ENCODE measurements around the gene GPC6.

The GPC6 gene

DNA sequence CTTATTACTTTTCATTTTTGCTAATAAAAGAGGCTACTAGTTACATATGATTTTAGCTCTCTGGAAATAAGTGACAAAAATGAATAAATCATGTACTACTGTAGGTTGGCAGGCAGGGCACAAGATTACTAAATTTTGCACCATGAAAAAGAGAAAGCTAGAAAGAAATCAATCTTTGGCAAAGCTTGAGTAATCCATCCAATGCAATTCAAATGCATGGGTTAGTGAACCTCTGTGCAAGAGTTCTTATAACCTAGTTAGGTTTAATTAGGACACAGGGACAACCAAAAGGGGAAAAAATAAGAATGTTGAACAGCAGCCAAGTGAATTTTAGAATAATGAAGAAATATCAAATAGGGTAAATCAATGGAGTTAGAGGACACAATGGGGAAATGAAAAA lies 947.4 kb downstream of the GPC6 start:
- Histone ChIP-seq H3K9me3 (ENCODE audit: severe bottlenecking) (no peaks in the 10 kb centered on the region), H3K27me3 (ENCODE audit: insufficient read depth, low read depth, severe bottlenecking) (no peaks in the 10 kb centered on the region), H3K36me3 (peaks cover 7% of the 10 kb centered on the region), H3K4me3 (ENCODE audit: low read depth, low read length) (no peak overlapping the region), H3K27ac (no peak overlapping the region)
- no peak for DNase-seq
- TF ChIP-seq, protein P1, sequence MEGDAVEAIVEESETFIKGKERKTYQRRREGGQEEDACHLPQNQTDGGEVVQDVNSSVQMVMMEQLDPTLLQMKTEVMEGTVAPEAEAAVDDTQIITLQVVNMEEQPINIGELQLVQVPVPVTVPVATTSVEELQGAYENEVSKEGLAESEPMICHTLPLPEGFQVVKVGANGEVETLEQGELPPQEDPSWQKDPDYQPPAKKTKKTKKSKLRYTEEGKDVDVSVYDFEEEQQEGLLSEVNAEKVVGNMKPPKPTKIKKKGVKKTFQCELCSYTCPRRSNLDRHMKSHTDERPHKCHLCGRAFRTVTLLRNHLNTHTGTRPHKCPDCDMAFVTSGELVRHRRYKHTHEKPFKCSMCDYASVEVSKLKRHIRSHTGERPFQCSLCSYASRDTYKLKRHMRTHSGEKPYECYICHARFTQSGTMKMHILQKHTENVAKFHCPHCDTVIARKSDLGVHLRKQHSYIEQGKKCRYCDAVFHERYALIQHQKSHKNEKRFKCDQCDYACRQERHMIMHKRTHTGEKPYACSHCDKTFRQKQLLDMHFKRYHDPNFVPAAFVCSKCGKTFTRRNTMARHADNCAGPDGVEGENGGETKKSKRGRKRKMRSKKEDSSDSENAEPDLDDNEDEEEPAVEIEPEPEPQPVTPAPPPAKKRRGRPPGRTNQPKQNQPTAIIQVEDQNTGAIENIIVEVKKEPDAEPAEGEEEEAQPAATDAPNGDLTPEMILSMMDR (IDR thresholded peaks at IDR 0.05; ENCODE audit: low read depth, low read length): no peak

DNA sequence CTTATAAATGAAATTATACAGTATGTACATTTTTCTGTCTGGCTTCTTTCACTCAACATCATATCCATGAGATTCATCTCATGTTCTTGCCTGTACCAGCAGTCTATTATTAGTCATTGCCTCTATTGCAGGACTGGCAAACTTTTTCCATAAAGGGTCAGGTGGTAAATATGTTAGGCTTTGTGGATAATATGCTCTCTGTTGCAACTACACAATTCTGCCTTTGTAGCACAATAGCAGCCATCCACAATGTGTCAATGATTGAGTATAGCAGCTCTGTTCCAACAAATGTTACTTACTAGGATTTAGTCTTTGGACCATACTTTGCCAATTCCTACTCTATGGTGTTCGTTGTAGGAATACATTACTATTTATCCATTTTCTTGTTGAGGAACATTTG lies 948.5 kb downstream of the GPC6 start:
- Histone ChIP-seq H3K4me3 (ENCODE audit: low read depth, low read length) (no peak overlapping the region), H3K27me3 (ENCODE audit: insufficient read depth, low read depth, severe bottlenecking) (no peaks in the 10 kb centered on the region), H3K36me3 (peaks cover 7% of the 10 kb centered on the region), H3K9me3 (ENCODE audit: severe bottlenecking) (no peaks in the 10 kb centered on the region), H3K27ac (no peak overlapping the region)
- TF ChIP-seq, protein P1 (IDR thresholded peaks at IDR 0.05; ENCODE audit: low read depth, low read length): no peak
- no peak for DNase-seq

DNA sequence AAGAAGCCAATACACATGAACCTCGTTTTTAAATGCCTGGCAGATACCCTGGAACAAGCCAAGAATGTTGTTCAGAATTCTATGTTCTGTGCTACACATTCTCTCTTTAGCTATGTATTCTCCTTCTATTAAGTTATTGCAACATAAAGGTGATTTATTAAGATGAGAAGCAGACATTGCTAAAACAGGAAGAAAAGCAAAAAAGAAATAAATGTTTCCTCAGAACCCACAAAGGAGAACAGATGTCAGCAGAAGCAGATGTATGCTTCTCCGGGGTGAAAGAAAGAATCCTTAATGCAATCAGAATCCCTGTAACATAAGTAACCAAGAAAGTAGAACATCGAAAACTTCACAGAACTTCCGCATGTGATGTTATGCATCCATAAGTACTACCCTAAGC lies 950.0 kb downstream of the GPC6 start:
- H3K27ac ChIP-seq: no peak overlapping the region
- TF ChIP-seq, protein P1 (IDR thresholded peaks at IDR 0.05; ENCODE audit: low read depth, low read length): no peak
- H3K4me3 ChIP-seq (ENCODE audit: low read depth, low read length): no peak overlapping the region
- no peaks in the 10 kb centered on the region for H3K27me3 ChIP-seq (ENCODE audit: insufficient read depth, low read depth, severe bottlenecking)
- no peaks in the 10 kb centered on the region for H3K9me3 ChIP-seq (ENCODE audit: severe bottlenecking)
- H3K36me3 ChIP-seq: peaks cover 7% of the 10 kb centered on the region
- no peak for DNase-seq

DNA sequence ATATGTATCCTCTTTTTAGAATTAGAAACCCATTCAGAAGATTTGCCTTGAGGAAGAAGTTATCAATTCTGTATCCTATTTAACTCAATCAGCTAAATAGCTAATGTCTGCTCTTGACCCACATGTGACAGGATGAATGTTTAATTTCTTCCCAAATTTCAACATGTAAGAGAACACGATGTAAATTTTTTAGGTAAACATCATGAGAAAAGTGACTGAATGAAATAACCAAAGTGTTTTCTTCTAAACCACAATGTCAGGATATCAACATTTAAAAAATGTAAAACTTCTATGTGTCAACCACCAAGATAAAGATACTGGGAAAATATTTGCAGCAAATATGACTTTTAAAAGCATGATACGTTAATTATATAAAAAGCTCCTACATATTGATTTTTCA lies 950.4 kb downstream of the GPC6 start:
- no peaks in the 10 kb centered on the region for H3K9me3 ChIP-seq (ENCODE audit: severe bottlenecking)
- no peaks in the 10 kb centered on the region for H3K27me3 ChIP-seq (ENCODE audit: insufficient read depth, low read depth, severe bottlenecking)
- peaks cover 7% of the 10 kb centered on the region for H3K36me3 ChIP-seq
- TF ChIP-seq, protein P1 (IDR thresholded peaks at IDR 0.05; ENCODE audit: low read depth, low read length): no peak
- H3K4me3 ChIP-seq (ENCODE audit: low read depth, low read length): no peak overlapping the region
- H3K27ac ChIP-seq: no peak overlapping the region
- DNase-seq: no peak

DNA sequence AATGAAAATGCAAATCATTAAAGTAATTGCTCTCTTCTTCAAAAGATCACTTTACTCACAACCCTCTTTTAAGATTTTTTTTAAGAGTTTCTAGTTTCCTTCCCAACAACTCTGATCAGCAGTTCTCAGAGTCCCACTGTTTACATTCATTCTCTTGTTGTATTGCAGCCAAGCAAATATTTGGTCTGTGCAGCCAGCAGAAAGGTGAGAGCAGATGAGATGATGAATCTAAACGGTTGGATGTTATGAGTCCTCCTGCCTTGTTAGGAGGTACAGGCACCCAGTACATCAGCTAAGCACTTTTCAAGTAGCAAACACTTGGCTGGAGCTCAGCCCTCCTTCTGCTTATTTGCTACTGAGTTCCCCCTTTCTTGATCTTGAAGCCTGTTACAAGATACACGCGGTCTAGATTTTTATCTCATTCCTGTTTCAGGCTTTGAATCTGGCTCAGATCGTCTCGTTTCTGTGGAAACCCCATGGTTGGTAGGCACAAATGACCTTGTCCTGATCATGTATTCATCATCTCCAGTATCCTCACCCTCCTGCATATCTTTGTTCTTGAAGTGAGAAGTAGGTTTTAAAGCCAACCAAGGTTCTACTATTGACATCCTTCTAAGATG lies 952.1 kb downstream of the GPC6 start:
- Histone ChIP-seq H3K27ac (no peak overlapping the region), H3K9me3 (ENCODE audit: severe bottlenecking) (no peaks in the 10 kb centered on the region), H3K4me3 (ENCODE audit: low read depth, low read length) (no peak overlapping the region), H3K36me3 (peaks cover 7% of the 10 kb centered on the region), H3K27me3 (ENCODE audit: insufficient read depth, low read depth, severe bottlenecking) (no peaks in the 10 kb centered on the region)
- DNase-seq: no peak
- TF ChIP-seq, protein P1 (IDR thresholded peaks at IDR 0.05; ENCODE audit: low read depth, low read length): no peak
